HepG2 (cell line): ENCODE results near the gene NPHP4. TPM values are rescaled to one million over a fixed set of nuclear protein-coding genes. Genes with fewer than 3 reads are reported as not detected.

Source experiments
- ATAC-seq: fragments of 200-7000 bp; cut with Tn5 transposase; 3 replicates; pipeline ENCODE4 v1.9.1; 2020; ENCODE audit warnings: mild to moderate bottlenecking, moderate library complexity
- BruUV-seq: library from RNA; stranded (reverse); fragments of 400-500 nt; replicated peaks from 2 replicates; lab custom pipeline; 2021; lab: Mats Ljungman, UMichigan
- CTCF ChIA-PET: fragments of 300-600 bp; formaldehyde crosslinking; extraction: SDS; loops from one replicate; lab custom pipeline; 2021; ENCODE audit warnings: low total read pairs, inconsistent platforms, low intra/inter-chr PET ratio; lab: Yijun Ruan, JAX
- POLR2A ChIA-PET: fragments of 350-600 bp; sonication (Branson Sonifier 250); formaldehyde crosslinking; loops from one replicate; lab custom pipeline; 2020; ENCODE audit warnings: antibody characterized with exemption, inconsistent platforms; lab: Yijun Ruan, JAX
- DNase-seq: peaks from one replicate; pipeline ENCODE4 v3.0.0-alpha.2; 2015; ENCODE audit warnings: low spot score
- FAIRE-seq: peaks from 3 replicates; lab custom pipeline; 2011; peaks lifted over from hg19 to GRCh38; lab: Jason Lieb, UNC
- H2AFZ ChIP-seq: one replicate; pipeline ENCODE4 v1.6.1; 2011; ENCODE audit warnings: low read length, inconsistent platforms
- H3K27ac ChIP-seq: fragments of 300-600 bp; 3 replicates; pipeline ENCODE4 v1.8.0; 2011; ENCODE audit warnings: mixed run types, mild to moderate bottlenecking, mixed read lengths, low read length, inconsistent platforms; ENCODE audit not compliant: insufficient read depth; ENCODE audit errors: extremely low read length
- H3K27me3 ChIP-seq, 2 experiments: fragments of 200-600 bp in 1 of 2; 2 replicates in 1 of 2; 3 replicates in 1 of 2; pipeline versions ENCODE4 v1.6.0 to v1.8.0; 2011; ENCODE audit warnings: low read length in 2 of 2, mild to moderate bottlenecking in 2 of 2, moderate library complexity in 2 of 2, inconsistent platforms in 1 of 2; ENCODE audit not compliant: insufficient read depth in 2 of 2, control insufficient read depth in 1 of 2
- H3K36me3 ChIP-seq, 2 experiments: fragments of 200-600 bp in 1 of 2; replicated peaks in 1 of 2; 2 replicates in 1 of 2; 3 replicates in 1 of 2; pipeline versions ENCODE4 v1.5.1 to v1.8.0; 2011; ENCODE audit warnings: low read length in 2 of 2, inconsistent platforms in 1 of 2; ENCODE audit not compliant: insufficient read depth in 2 of 2, control insufficient read depth in 1 of 2
- H3K4me1 ChIP-seq: 2 replicates; pipeline ENCODE4 v1.5.1; 2012; ENCODE audit warnings: low read length, inconsistent platforms; ENCODE audit not compliant: insufficient read depth
- H3K4me2 ChIP-seq: 2 replicates; pipeline ENCODE4 v1.6.0; 2011; ENCODE audit warnings: low read depth, low read length, inconsistent platforms
- H3K4me3 ChIP-seq, 3 experiments: fragments of 200-600 bp in 1 of 3; sonication (generic), shearing (Covaris generic) in 1 of 3; replicated peaks in 1 of 3; 2 replicates each; pipeline ENCODE4 v1.5.1; 2011 to 2016; ENCODE audit warnings: low read length in 3 of 3, inconsistent platforms in 2 of 3, low read depth in 2 of 3, mild to moderate bottlenecking in 2 of 3, control low read depth in 1 of 3, mixed read lengths in 1 of 3; ENCODE audit not compliant: insufficient read depth in 1 of 3
- H3K79me2 ChIP-seq: one replicate; pipeline ENCODE4 v1.6.1; 2011; ENCODE audit warnings: low read length, inconsistent platforms; ENCODE audit not compliant: insufficient read depth
- H3K9ac ChIP-seq: 2 replicates; pipeline ENCODE4 v1.6.0; 2011; ENCODE audit warnings: mild to moderate bottlenecking, low read depth, low read length, inconsistent platforms; ENCODE audit not compliant: insufficient read depth
- H3K9me3 ChIP-seq: 2 replicates; pipeline ENCODE4 v1.5.1; 2012; ENCODE audit warnings: mild to moderate bottlenecking, low read length
- H4K20me1 ChIP-seq: 2 replicates; pipeline ENCODE4 v1.6.0; 2011; ENCODE audit warnings: inconsistent platforms, mild to moderate bottlenecking, low read length, moderate library complexity; ENCODE audit not compliant: insufficient read depth
- NFATC3 ChIP-seq: sonication (generic); formaldehyde crosslinking; IDR thresholded peaks from 2 replicates; pipeline ENCODE4 v1.5.1; 2020; ENCODE audit warnings: mild to moderate bottlenecking, missing genetic modification reagents
- NR3C1 ChIP-seq: sonication (generic); formaldehyde crosslinking; IDR thresholded peaks from 2 replicates; pipeline ENCODE4 v1.4.0; 2020; ENCODE audit warnings: missing genetic modification reagents
- RARG ChIP-seq: sonication (generic); formaldehyde crosslinking; IDR thresholded peaks from 2 replicates; pipeline ENCODE4 v1.4.0; 2020; ENCODE audit warnings: low read depth, mild to moderate bottlenecking, missing genetic modification reagents
- STAG1 ChIP-seq: sonication (generic); formaldehyde crosslinking; IDR thresholded peaks from 2 replicates; pipeline ENCODE4 v1.4.0; 2020; ENCODE audit warnings: missing genetic modification reagents
- ZNF260 ChIP-seq: sonication (generic); formaldehyde crosslinking; IDR thresholded peaks from 2 replicates; pipeline ENCODE4 v1.4.0; 2020; ENCODE audit warnings: missing genetic modification reagents, low read depth, mild to moderate bottlenecking, borderline replicate concordance
- ZNF570 ChIP-seq: sonication (generic); formaldehyde crosslinking; IDR thresholded peaks from 2 replicates; pipeline ENCODE4 v1.4.0; 2020; ENCODE audit warnings: mild to moderate bottlenecking, missing genetic modification reagents, borderline replicate concordance
- WGBS: methylation state at CpG from one replicate; pipeline ENCODE4 v1.1.6; 2017; ENCODE audit warnings: low lambda C conversion rate; 5-methylcytosine and 5-hydroxymethylcytosine counted together
- in situ Hi-C: cut with HindIII; loops from 2 replicates; pipeline ENCODE4 v1.10.0; 2017; ENCODE audit warnings: low pct_unique_long_range_greater_than_20kb; ENCODE audit not compliant: extremely low pct_ligation_motif_present
- intact Hi-C: fragments of 100-400 bp; cut with micrococcal nuclease; formaldehyde crosslinking; loops from one replicate; pipeline ENCODE4 v1.10.0; 2022; ENCODE audit not compliant: unreplicated experiment
- polyA plus RNA-seq, 8 experiments: library from polyadenylated mRNA; depleted of rRNA in 3 of 8; stranded (reverse) in 7 of 8; unstranded in 1 of 8; fragments of >200 nt; fragmentation: Illumina TruSeq in 4 of 8; extraction: Trizol in 4 of 8; gene quantifications; 2 replicates each; pipeline versions ENCODE4 v1.2.1 to v1.2.3, GENCODE V29; 2011 to 2016; ENCODE audit warnings: low read depth in 4 of 8, missing spikeins in 1 of 8, mixed read lengths in 1 of 8; ENCODE audit not compliant: insufficient read depth in 1 of 8
- total RNA-seq, 5 experiments: library from RNA; depleted of rRNA; stranded (reverse); fragments of >200 nt; fragmentation: Illumina TruSeq; extraction: Trizol; gene quantifications; 2 replicates each; pipeline ENCODE4 v1.2.3, GENCODE V29; 2016; ENCODE audit warnings: low read depth in 1 of 5
- TF ChIP-seq, protein P1 (sequence below): sonication (generic); formaldehyde crosslinking; IDR thresholded peaks from 2 replicates; pipeline ENCODE4 v1.4.0; 2020; ENCODE audit warnings: missing genetic modification reagents
- TF ChIP-seq, protein P2 (sequence below): sonication (generic); formaldehyde crosslinking; IDR thresholded peaks from 2 replicates; pipeline ENCODE4 v1.4.0; 2020; ENCODE audit warnings: low read depth, mild to moderate bottlenecking, missing genetic modification reagents

Gene NPHP4
- total and polyA plus RNA-seq, 2 of the 13 experiments (the other 11 are each of a cell fraction or from before 2014, with no cell fraction given): 4.4 to 6.8 TPM

DNA sequence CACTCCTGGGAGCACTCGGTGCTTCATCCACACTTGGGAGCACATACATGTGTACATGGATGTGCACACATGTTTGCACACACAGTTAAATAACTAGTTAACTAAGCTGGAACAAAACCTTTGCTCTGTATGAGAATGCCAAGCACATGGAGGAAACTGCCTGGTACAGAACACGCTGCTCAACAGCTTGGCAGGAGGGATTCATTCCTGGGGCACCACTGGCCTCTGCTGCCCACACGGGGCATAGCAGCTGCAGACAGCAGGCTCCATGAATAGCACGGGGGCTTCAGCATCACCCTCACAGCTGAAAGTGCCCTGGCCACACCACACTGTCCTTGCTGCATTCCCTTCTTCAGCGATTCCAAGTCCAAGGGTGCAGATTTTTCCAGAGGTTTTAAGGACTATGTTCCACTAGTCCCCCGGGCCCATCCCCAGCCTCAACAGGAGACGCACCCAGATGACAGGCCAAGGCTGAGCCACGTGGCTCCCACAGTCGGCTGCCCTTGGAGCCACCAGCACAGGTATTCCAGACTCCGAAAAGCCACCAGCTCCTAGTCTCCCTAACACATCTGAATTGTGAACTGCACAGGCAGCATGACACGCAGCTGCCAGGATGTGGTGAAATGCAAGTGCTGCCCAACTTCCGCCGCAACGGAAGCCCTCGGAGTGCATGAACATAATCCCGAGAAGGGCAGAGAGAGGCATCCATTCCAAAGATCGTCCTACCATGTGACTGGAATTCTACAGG, 16.9 kb downstream of the NPHP4 start (continued):
- TF ChIP-seq STAG1 (CRISPR knock-in tag) (peak; percentile 96), ZNF260 (CRISPR knock-in tag) (no peak), RARG (CRISPR knock-in tag) (no peak), NFATC3 (CRISPR knock-in tag) (no peak), ZNF570 (no peak)
- TF ChIP-seq, protein P1, sequence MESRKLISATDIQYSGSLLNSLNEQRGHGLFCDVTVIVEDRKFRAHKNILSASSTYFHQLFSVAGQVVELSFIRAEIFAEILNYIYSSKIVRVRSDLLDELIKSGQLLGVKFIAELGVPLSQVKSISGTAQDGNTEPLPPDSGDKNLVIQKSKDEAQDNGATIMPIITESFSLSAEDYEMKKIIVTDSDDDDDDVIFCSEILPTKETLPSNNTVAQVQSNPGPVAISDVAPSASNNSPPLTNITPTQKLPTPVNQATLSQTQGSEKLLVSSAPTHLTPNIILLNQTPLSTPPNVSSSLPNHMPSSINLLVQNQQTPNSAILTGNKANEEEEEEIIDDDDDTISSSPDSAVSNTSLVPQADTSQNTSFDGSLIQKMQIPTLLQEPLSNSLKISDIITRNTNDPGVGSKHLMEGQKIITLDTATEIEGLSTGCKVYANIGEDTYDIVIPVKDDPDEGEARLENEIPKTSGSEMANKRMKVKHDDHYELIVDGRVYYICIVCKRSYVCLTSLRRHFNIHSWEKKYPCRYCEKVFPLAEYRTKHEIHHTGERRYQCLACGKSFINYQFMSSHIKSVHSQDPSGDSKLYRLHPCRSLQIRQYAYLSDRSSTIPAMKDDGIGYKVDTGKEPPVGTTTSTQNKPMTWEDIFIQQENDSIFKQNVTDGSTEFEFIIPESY: no peak
- TF ChIP-seq, protein P2, sequence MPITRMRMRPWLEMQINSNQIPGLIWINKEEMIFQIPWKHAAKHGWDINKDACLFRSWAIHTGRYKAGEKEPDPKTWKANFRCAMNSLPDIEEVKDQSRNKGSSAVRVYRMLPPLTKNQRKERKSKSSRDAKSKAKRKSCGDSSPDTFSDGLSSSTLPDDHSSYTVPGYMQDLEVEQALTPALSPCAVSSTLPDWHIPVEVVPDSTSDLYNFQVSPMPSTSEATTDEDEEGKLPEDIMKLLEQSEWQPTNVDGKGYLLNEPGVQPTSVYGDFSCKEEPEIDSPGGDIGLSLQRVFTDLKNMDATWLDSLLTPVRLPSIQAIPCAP: no peak

DNA sequence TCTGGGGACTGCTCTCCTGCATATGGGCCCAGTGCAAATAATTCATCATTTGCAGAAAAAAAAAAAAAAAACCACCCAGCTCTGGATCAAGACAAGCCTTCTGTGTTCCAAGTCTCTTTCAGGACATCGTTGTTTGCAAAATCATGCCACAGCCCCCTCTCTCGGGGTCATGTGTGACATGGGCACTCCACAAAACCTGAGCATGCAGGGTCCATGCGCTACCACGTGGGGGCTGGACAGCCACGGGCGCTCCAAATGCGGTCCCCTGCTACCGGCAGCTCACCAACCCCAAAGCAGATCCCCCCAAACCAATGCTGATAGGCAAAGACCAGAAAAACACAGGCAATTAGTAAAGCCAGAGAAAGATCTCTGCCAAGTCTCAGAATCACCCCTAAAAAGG, 17.6 kb downstream of the NPHP4 start:
- no TSS peak for BruUV-seq
- Histone ChIP-seq H4K20me1 (no peaks in the 10 kb centered on the region), H3K36me3 (peaks cover 3 to 37% of the 10 kb centered on the region in 2 experiments; a peak in 4 of 5 replicates), H3K4me3 (no peak overlapping the region), H3K79me2 (peaks cover 3% of the 10 kb centered on the region), H3K4me1 (no peaks in the 10 kb centered on the region), H3K9ac (no peak overlapping the region), H3K9me3 (no peaks in the 10 kb centered on the region), H3K27me3 (no peaks in the 10 kb centered on the region), H2AFZ (no peak overlapping the region), H3K4me2 (no peak overlapping the region), H3K27ac (no peak overlapping the region)
- ATAC-seq: no peak
- intact Hi-C loops (loop anchor here (2.0 to 10.0 kb wide), 3 partner anchors 58 to 340 kb away; no protein-coding TSS in a partner anchor), in situ Hi-C loops (loop anchor here (5.0 to 10.0 kb wide), 3 partner anchors 230 to 462 kb away; no protein-coding TSS in a partner anchor)
- ChIA-PET CTCF (interaction anchor here (1.2 to 2.8 kb wide), 5 partner anchors 58 to 465 kb away, joined by 3 to 15 read pairs (median 3); no protein-coding TSS in a partner anchor), POLR2A (no interaction called here)
- TF ChIP-seq, protein P1: peak; percentile 38; the same call in 1 of the 2 replicates
- TF ChIP-seq NR3C1 (CRISPR knock-in tag): no peak
- DNase-seq: no peak
- no peak for FAIRE-seq
- WGBS: 100% methylated on average over 5 of the region's 8 CpGs
